Activated CD4-positive, alpha-beta T cell treated with anti-CD3 and anti-CD28 coated beads for 48 hours (primary cell): ENCODE measurements around the gene CACNA1B.
"Not testable (repeated sequence)": the region's sequence is repeated elsewhere in the genome, so short reads cannot be mapped to it uniquely, and the experiment has no call there.

Source experiments
- DNase-seq: peaks from one replicate; pipeline ENCODE4 v3.0.0-alpha.2; 2020

Gene CACNA1B

GRCh38 chr9:137988701-137989100 is 111.1 kb downstream of the CACNA1B start:
- no peak for DNase-seq

GRCh38 chr9:137989156-137989555 is 111.6 kb downstream of the CACNA1B start:
- no peak for DNase-seq

GRCh38 chr9:137989999-137990715 is 112.6 kb downstream of the CACNA1B start:
- DNase-seq: no peak

GRCh38 chr9:138003485-138004190 is 126.1 kb downstream of the CACNA1B start:
- no peak for DNase-seq

- DNase-seq: no peak
Observed at GRCh38 chr9:138006576-138007233, 129.1 kb downstream of the CACNA1B start.

GRCh38 chr9:138007566-138007917 is 130.0 kb downstream of the CACNA1B start:
- no peak for DNase-seq

GRCh38 chr9:138007918-138008841 is 130.6 kb downstream of the CACNA1B start:
- DNase-seq: no peak

GRCh38 chr9:138009016-138009802 is 131.6 kb downstream of the CACNA1B start:
- no peak for DNase-seq

- DNase-seq: no peak
Observed at GRCh38 chr9:138009803-138010690, 132.5 kb downstream of the CACNA1B start.

GRCh38 chr9:138010861-138011260 is 133.3 kb downstream of the CACNA1B start:
- DNase-seq: no peak

- DNase-seq: no peak
Observed at GRCh38 chr9:138011951-138012500, 134.4 kb downstream of the CACNA1B start.

- DNase-seq: no peak
Observed at GRCh38 chr9:138013273-138013672, 135.7 kb downstream of the CACNA1B start.

GRCh38 chr9:138013836-138014562 is 136.4 kb downstream of the CACNA1B start:
- no peak for DNase-seq

GRCh38 chr9:138014563-138014945 is 137.0 kb downstream of the CACNA1B start:
- no peak for DNase-seq

GRCh38 chr9:138015021-138015829 is 137.6 kb downstream of the CACNA1B start:
- DNase-seq: no peak

GRCh38 chr9:138016406-138017187 is 139.0 kb downstream of the CACNA1B start:
- DNase-seq: no peak

- DNase-seq: no peak
Observed at GRCh38 chr9:138017200-138017599, 139.6 kb downstream of the CACNA1B start.

- not testable (repeated sequence) for DNase-seq
Observed at GRCh38 chr9:138019514-138019913, 141.9 kb downstream of the CACNA1B start.
